ENCODE results near the gene DLG2.

Gene DLG2

DNA sequence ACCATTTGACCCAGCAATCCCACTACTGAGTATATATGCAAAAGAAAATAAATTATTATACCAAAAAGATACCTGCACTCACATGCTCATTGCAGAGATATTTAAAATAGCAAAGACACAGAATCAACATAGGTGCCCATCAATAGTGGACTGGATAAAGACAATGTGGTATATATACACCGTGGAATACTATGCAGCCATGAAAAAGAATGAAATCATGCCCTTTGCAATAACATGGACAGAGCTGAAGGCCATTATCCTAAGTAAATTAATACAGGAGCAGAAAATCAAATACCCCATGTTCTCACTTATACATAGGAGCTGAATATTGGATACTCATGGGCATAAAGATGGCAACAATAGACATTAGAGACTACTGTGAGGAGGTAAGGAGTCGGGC lies 68.7 kb downstream of the DLG2 start:
- DNase-seq (ENCODE audit: low read depth in 2 of 2), result no peak

DNA sequence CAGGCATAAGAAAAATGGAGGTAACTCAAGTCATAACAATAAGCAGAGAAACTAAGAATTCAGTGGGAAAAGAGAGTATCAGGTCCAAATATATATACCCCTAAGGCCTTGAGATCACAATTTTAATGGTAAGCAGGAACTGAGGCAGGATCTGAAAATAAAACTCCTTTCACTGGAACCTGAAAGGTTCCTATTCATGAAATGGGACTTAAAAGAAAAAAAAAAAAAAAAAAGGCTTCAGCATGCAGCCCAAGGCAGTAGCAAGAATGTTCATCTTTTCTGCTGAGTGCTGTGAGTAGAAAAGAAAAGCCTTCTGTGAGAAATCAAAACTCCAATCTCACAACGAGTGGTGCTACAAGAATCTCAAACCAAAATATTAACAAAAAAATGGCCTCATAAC lies 75.3 kb downstream of the DLG2 start:
- DNase-seq (ENCODE audit: low read depth in 2 of 2), result no peak

DNA sequence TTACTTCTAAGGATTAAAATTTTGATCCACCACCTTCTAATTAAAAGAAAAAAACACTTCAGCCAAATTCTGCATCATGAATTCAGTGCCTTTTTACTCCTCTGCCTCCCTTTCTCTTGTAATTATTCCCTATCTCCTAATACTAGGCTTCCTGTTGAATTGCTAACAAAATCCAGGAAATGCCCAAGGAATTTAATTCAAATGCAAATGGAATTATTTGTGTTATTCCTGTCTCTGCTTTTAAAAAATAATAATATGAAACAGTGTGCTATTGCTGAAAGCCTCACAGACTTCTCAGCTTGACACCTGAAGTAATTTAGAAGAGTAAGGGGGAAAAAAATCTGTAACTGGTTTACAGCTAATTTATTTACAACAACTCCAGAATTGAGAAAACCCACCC lies 85.5 kb downstream of the DLG2 start:
- no peak for DNase-seq (ENCODE audit: low read depth in 2 of 2)

DNA sequence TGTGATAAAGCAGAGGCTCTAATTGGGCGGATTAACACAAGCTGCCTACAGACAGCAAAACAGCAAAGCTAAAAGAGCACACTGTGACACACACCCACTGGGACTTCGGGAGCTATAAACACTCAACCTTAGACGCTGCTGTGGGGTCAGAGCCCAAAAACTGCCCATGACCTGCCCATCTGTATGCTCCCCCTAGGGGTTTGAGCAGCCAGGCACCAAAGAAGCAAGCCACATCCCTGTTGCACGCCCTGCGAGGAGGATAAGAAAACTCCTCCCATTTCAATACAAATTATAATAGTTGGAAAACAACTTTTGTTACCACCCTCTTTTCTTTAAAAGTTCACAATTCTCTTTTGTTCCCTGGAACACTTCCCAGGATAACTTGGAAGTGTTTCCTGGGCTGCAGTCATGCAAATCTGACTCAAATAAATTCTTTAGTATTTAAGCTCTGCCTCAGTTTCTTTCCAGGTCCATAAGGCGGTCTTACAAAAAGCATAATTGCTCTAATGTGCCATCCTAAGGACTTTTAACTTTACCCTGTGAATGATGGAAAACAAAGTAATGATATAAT lies 86.4 kb downstream of the DLG2 start:
- DNase-seq (ENCODE audit: low read depth in 2 of 2), result no peak

DNA sequence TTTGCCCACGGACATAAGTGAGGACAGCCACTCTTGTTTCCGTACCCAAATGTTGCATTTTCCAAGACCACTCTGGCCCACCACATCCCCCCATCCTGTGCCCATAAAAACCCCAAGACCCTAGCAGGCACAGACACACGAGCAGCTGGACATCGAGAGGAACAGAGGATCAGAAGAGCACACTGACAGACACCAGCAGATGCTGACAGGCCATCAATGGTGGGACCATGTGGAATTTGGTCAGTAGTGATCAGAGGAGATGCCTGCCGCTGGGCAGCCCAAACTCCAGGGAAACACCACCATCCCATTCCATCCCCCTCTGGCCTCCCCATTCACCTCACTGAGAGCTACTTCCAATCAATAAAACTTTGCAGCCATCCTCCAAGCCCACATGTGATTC lies 87.0 kb downstream of the DLG2 start:
- DNase-seq (ENCODE audit: low read depth in 2 of 2), result no peak

DNA sequence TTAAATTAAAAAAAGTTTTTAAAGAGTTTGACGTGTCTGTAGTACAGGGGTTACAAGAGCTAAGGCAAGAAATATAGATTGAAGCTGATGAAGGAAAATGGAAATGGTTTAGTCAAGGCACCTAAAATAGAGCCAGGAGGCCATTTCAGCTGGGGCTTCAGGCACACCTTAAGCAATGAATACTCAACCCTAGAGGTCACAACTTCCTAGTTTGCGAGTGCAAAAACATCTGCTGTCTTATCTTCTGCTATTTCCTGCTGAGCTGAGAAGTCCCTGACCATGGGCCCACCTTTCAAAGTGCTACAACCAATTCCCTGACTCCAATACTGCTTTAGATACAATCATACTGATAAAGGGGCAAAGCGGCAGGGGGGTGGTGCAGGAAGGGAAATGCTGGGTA lies 87.4 kb downstream of the DLG2 start:
- DNase-seq (ENCODE audit: low read depth in 2 of 2), result no peak

DNA sequence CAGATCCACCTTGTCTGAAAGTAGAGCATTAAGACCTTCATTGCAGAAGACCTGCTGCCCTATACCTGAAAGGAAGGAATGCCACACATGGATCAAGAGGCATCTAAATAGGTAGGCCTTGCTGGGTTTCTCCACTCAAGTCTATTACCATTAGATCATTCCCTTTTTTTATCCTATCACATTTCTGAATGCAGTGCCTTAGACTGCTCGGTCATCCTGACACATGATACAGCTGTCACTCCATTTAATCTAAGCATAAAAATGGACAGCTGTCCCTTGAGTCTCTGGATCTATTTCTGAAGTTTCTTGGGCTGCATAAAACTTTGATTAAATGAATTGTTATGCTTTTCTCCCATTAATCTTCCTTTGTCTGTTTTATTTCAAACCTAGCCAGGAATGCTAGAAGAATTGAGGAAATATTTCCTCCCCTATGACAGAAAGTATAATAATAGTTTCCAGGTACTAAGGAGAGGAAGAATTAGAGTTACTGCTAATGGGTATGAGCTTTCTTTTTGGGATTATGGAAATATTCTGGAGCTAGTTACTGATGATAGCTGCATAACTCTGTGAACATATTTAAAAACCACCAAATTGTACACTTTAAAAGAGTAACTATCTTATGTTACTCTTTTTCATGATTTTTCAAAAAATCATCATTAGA lies 88.0 kb downstream of the DLG2 start:
- no peak for DNase-seq (ENCODE audit: low read depth in 2 of 2)

DNA sequence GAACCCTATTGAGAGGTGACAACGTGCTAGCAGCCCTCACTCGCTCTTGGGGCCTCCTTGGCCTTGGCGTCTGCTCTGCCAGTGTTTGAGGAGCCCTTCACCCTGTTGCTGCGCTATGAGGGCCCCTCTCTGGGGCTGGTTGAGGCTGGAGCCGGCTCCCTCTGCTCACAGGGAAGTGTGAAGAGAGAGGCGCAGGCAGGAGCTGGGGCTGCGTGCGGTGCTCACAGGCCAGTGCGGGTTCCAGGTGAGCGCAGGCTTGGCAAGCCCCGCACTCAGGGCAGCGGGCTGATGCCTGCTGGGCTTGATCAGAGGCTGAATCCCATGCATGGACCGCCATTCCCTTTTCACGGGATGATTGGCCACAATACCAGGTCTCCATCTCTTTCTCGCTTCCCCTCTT lies 90.7 kb downstream of the DLG2 start:
- no peak for DNase-seq (ENCODE audit: low read depth in 2 of 2)

DNA sequence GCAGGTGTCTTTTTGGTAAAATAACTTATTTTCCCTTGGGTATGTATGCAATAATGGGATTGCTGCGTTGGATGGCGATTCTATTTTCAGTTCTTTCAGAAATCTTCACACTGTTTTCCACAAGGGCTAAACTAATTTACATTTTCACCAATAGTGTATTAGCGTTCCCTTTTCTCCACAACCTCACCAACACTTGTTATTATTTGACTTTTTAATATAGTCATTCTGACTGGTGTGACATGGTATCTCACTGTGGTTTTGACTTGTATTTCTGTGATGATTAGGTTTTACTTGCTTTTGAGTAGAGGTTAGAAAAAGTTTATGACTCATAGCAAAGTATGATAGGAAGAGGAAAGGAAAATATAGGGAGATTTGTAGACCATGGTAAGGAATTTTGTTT lies 92.3 kb downstream of the DLG2 start:
- DNase-seq (ENCODE audit: low read depth in 2 of 2), result no peak

DNA sequence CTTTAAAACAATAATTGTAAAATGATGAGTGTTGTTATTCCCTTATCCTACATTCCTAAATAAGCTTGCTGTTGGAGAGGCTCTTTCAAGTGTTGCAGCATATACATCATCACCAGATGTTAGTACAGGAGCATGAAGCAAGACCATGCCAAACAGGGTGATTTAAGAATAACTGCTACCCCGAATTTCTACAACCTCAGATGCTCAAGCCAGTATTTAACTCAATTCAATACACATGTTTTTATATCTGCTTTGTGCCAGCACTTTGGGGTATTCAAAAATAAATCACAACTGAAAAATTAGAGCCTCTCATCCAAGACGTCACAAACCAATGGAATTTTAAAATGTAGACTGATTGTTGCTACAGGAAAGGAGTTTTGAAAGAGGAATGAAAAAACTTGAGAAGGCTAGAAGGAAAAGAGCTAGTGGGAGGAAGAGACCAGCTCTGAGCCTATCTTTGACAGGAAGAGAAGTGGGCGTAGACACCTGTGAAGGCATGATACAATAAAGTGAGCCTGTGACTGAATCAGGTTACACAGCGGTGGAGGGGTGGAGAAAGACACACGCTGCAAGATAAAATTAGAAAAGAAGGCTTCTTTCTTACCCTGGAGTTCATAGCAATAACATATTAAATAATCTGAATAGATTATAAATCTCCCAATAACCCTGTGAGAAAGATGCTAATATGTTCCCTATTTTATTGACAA lies 95.8 kb downstream of the DLG2 start:
- DNase-seq (ENCODE audit: low read depth in 2 of 2), result no peak

DNA sequence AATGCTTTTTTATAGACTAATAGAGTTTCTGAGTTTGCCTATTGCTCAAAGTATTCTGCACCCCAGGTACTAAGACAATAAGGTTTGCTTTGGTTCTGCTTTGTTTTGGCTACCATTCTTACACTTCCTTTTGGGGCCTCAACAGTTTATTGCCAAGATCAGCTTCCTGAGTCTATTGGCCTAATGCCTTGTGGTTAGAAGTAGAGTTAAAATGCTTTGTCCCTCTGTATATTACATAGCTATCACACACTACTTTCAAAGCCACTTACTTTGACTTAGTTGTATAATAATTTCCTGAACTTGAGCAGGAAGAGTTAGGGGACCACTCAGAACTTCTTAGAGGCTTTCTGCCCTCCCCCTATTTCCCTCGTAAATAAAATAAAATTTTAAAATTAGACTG lies 96.5 kb downstream of the DLG2 start:
- DNase-seq (ENCODE audit: low read depth in 2 of 2), result no peak

DNA sequence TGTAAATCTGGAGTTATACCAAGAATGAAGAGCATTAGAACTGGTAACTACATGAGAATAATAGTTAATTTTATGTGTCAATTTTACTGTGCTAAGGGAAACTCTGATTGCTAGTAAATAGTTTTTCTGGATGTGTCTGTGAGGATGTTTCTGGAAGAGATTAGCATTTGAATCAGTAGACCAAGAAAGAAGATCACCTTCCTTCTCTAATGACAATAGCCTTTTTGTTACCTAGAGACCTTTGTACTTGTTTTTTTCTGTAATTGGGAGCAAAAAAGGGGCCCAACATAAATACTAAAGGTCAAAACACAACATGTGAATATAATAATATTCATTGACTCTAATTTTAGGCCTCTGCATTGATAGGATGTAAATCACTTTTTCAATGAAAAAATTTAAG lies 100.6 kb downstream of the DLG2 start:
- no peak for DNase-seq (ENCODE audit: low read depth in 2 of 2)

DNA sequence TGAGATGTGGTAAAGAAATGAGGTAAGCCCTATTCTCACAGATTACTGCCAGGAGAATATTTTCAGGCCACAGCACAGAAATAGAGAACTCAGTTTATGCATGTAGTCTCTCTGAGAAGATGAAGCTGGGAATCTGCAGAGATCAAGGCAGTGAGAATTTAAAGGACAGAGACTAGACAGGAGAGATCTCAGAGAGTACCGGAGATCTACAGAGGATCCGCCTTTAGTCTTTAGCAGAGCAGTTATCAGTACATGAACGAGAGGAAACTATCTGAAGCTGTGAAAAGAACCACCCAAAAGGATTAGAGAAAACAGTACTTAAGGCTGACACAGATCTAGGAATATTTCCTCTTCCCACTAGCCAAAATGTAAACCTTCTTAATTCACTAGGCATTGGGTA lies 101.5 kb downstream of the DLG2 start:
- no peak for DNase-seq (ENCODE audit: low read depth in 2 of 2)

DNA sequence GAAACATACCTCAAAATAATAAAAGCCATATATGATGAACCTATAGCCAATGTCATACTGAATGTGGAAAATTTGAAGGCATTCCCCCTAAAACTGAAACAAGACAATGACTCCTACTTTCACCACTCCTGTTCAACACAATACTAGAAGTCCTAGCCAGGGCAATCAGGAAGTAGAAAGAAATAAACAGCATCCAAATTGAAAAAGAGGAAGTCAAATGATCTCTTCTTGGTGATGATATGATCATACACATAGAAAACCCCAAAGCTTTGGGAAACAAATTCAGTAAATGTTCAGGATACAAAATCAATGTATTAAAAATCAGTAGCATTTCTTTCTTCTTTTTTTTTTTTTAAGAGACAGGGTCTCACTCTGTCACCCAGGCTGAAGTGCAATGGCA lies 109.9 kb downstream of the DLG2 start:
- no peak for DNase-seq (ENCODE audit: low read depth in 2 of 2)

DNA sequence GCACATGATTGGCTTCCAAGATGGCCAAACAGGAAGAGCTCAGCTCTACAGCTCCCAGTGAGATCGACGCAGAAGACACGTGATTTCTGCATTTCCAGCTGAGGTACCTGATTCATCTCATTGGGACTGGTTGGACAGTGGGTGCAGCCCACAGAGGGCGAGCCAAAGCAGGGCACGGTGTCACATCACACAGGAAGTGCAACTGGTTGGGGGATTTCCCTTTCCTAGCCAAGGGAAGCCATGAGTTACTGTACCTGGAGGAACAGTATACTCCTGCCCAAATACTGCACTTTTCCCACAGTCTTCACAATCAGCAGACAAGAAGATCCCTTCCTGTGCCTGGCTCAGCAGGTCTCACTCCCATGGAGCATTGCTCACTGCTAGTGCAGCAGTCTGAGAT lies 131.2 kb downstream of the DLG2 start:
- DNase-seq (ENCODE audit: low read depth in 2 of 2), result no peak

DNA sequence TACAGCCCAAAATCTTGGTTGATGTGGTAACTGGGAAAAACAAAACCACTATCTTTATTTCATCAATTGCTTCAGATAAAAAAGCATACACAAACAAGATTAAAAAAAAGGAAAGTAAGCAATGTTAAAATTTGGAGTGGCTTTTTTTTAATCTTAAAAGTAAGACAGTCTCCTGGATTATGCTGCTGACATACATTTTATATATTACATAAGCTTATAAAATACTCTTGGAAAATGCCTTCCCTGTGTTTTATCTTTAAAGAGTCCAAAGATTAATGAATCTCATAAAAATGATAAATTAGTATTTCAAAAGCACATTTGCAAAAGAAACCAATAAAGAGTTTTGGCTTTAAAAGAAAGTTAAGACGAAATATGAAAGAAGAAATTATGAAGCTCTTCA lies 132.7 kb downstream of the DLG2 start:
- DNase-seq (ENCODE audit: low read depth in 2 of 2), result no peak

DNA sequence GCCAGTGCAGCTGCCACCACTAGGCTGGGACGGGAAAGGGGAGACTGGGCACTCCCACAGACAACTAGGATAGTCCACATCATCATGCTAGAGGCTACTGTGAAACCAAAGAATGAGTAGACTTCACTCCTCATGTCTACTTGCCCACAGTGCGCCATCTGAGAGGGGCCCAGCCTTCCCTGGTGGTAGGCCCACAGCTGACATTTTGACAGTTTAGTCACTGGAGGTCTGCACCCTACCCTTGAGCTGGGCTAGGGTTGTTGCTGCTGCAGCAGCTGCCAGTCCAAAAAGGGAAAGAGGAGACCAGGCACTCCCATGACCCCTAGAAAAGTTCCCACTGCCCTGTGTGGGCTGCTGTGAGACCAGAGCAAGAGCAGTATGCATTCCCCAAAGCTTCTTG lies 141.2 kb downstream of the DLG2 start:
- no peak for DNase-seq (ENCODE audit: low read depth in 2 of 2)

DNA sequence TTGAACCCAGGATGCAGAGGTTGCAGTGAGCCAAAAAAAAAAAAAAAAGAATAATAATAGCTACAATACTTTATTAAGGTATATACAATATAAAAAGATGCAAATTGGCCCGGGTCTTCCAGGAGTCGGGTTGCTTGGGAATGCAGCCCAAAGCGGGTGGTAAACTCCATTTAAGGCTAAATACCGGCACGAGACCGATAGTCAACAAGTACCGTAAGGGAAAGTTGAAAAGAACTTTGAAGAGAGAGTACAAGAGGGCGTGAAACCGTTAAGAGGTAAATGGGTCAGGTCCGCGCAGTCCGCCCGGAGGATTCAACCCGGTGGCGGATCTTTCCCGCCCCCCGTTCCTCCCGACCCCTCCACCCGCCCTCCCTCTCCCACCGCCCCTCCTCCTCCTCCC lies 143.3 kb downstream of the DLG2 start:
- no peak for DNase-seq (ENCODE audit: low read depth in 2 of 2)

DNA sequence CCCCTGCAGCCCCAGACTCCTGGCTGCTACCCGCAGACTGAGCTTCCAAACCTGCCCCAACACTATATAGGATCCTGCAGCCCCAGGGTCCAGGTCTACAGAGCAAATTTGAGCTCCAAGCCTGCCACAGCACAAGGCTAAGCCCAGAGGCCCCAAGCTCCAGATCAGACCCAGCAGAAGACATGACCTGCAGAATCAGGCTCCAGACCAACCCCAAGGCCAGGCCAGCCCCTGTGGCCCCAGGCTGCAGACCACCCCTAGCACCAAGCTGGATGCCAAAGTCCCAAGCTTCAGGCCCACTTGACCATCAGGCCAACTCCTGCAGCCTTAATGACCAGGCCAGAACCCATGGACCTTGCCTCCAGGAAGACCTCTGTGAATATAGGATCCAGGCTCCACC lies 145.3 kb downstream of the DLG2 start:
- no peak for DNase-seq (ENCODE audit: low read depth in 2 of 2)

DNA sequence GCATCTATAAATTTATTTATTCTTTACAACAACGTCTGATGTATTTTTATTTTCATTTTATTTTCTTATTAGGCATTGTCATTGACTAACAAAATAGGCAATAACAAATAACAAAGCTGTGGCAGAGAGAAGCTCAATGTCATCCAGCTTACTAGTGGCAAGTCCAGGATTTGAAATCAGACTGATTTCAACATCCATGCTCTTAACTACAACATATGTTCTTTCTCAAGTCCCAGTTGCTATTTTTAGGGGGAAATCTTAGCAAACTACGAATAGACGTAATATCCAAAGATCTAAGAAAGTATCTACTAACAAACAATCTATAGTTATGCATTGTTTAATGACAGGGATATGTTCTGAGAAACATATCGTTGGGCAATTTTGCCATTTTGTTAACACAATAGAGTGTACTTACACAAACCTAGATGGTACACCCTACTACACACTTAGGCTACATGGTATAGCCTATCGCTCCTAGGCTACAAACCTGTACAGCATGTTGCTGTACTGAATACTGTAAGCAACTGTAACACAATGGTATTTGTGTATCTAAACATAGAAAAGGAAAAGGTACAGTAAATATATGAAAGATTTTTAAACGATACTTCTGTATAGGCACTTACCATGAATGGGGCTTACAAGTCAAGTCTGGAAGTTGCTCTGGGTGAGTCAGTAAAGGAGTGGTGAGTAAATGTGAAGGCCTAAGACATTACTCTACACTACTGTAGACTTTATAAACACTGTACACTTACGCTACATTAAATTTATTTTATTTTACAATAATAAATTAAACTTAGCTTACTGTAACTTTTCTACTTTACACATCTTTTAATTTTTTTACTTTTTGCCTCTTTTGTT lies 151.3 kb downstream of the DLG2 start:
- DNase-seq (ENCODE audit: low read depth in 2 of 2), result no peak

DNA sequence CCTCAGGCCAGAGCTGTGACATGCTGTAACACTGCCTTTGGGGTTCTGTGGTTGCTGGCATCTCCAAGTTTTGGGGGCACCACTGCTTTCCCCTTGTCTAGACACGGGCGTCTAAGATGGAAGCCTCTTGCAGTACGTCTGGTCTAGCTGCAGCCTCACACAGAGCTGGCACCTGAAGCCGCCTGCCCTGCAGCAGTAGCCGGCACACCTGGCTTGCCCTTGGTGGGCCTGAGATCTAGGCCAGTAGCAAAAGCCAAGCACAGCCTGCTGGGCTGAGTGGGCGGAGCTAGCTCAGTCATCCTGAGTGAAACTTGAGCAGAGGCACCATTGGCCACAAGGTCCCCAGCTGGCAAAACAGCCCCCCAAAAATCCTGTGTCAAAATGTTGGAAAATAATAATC lies 154.2 kb downstream of the DLG2 start:
- no peak for DNase-seq (ENCODE audit: low read depth in 2 of 2)

DNA sequence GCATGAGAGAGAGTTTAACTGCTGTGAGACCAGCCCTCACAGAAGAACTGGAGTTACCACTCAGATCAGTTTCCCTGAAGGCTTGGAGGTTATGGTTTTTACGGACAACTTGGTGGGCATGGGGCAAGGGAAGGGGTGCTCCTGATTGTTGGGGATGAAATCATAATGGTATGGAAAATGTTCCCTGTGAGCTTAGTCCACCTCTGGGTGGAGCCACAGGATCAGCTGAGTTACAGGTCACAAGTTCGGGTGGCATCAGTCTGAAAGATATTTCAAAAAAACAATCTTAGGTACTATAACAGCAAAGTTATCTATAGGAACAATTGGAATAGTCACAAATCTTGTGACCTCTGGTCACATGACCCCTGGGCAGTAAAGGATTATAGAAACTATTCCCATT lies 162.9 kb downstream of the DLG2 start:
- DNase-seq (ENCODE audit: low read depth in 2 of 2), result no peak

DNA sequence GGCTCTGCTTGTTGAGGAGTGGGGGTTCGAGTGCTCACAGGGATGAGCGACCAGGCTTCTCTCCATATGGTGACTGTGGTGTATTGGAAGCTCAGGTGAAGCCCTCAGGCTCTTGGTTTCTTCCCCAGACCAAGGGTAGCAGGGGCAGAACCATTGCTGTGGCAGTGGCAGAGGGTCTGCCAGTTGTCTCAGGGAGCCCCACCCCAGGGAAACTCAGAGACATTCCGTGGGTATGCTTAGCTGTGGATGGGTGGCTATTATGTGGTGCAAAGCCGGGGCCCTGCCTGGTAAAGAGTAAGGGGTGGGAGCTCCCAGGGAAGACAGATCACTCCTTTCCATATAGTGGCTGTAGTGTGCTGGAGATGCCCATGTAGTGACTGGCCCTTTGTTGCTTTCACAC lies 167.8 kb downstream of the DLG2 start:
- DNase-seq (ENCODE audit: low read depth in 2 of 2), result no peak
